ENCODE measurements around the gene KIFC1.

Gene KIFC1

DNA sequence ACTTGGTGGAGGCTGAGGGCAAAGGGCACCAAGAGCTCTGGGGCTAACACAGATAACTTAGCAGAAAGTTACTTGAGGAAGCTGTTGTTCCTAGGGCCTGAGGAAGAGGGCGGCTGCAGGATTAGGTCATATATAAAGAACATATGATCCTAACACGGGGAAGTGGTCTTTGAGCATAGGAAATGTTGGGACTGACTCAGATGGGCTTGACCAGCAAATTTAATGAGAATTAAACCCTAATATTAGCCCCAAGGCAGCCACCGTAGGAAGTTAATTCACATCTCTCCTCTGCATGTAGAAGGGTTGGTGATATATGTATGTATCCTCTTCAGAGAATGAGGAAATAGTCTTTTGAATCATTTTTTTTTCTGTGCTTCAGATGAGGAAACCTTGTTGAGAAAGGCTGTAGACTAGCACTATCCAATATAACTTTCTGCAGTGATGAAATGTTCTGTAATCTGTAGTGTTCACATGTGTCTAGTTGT, 53.5 kb downstream of the KIFC1 start:
- no peak for DNase-seq

DNA sequence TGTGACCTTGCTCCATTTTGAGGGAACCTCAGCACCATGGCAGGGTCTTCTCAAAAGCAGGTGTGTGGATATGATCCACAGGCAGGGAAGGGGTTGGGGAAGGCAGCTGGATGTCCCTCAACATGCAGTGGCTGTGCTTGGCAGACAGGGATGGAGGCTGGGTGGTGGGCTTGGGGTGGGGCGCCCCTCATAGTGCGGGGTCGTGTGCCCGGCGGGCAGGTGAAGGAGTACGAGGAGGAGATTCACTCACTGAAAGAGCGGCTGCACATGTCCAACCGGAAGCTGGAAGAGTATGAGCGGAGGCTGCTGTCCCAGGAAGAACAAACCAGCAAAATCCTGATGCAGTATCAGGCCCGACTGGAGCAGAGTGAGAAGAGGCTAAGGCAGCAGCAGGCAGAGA, 54.7 kb downstream of the KIFC1 start:
- no peak for DNase-seq

GRCh38 chr6:33450434-33450833, 58.8 kb downstream of the KIFC1 start:
- no peak for DNase-seq

DNA sequence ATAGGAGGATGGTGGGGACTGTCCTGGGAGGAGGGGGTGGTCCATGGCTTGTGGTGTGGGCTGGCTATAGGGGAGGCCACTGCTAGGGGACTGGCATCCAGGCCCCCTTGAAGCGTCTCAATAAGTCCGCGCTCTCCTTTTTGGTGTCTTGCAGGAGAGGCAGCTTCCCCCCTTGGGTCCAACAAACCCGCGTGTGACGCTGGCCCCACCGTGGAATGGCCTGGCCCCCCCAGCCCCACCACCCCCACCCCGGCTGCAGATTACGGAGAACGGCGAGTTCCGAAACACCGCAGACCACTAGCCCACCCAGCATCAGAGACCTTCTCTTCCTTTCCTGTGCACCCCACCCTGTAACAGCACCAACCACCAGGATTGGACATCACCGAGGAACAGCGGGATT, 60.0 kb downstream of the KIFC1 start:
- DNase-seq: no peak

DNA sequence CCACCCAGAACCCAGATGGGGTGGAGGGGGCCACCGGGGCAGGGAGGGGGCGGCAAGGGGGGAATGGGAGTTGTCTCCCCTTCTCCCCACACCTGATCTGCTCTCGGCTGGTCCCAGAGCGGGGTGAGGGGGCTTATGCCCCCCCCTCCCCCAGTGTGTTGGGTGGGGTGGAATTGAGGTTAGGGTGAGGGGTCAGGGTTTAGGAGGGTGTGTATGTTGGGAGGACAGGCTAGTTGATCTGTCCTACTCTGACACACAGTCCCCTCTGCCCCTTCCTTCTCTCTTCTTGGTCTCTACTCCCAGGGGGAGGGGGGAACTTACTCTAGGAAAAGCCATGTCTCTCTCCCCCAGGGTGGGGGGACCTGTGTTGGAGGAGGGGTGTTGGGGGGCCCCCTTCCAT, 60.9 kb downstream of the KIFC1 start:
- DNase-seq: no peak

DNA sequence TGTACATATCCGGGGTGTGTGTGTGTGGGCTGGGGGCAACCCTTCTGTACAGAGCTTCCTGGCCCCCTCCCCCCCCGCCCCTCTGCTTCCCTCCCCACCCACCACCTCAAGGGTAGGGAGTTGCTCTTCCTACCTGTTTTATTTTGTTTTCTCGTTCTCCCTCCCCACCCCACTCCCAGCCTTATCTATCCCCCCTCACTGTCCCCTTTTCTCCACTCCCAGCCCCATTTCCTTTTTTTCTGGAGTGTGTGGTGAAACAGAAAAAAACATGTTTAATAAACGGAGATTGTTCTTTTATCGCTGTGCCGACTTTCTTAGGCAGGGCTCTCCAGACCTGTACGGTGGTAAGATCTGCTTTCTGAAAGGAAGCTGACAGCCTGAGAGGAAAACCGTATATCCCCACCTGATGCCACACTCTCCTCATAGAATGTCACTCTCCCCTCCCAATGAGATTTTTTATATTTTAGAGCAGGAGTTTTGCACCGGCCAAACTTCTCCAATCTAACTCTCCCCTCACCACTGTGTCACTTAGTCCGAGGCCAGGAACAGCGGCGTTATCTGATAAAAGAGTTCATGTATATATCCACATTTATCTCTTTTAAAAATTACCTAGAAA, 61.9 kb downstream of the KIFC1 start:
- DNase-seq: no peak

- DNase-seq: peak; percentile 98
These were observed 62.7 kb downstream of the KIFC1 start, which contains the start of gene ZBTB9 for GRCh38 chr6:33454009-33454946. TSS of gene ZBTB9 (plus strand) at chr6:33454576. CDS start at chr6:33455101, 525 bp downstream.

DNA sequence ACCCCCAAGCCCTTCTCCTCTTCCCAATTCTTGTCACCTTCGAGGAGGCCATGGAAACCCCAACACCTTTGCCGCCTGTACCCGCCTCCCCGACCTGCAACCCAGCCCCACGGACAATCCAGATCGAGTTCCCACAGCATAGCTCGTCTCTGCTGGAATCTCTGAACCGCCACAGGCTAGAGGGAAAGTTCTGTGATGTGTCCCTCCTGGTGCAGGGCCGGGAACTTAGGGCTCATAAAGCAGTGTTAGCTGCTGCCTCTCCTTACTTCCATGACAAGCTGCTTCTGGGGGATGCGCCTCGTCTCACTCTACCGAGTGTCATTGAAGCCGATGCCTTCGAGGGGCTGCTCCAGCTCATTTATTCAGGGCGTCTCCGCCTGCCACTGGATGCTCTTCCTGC, 63.4 kb downstream of the KIFC1 start:
- DNase-seq: no peak

DNA sequence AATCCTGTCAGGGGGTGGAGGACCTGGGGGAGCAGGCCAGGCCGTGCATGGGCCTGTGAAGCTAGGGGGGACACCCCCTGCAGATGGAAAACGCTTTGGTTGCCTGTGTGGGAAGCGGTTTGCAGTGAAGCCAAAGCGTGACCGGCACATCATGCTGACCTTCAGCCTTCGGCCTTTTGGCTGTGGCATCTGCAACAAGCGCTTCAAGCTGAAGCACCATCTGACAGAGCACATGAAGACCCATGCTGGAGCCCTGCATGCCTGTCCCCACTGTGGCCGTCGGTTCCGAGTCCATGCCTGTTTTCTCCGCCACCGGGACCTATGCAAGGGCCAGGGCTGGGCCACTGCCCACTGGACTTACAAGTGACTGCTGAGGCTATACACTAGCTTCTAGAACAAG, 64.5 kb downstream of the KIFC1 start:
- DNase-seq: no peak

- DNase-seq: no peak
These were observed 67.1 kb downstream of the KIFC1 start for GRCh38 chr6:33458676-33459075.

DNA sequence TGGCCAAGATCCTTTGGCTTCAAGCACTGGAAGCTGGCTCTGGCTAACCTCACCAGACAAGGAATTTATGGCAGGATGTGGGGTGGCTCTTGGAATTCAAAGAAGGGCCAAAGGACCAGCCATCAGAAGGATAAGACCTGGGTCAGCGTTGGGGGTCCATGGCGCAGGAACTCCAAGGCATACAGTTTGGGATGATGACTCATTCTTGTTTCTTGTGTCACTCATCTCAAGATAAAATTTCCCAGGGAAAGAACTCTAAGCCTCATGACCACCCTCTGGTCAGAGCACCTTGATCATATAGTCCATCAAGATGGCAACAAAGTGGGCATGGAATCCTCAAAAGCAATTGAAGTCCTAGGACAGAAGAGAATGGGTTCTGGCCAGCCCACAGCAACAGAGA, 67.6 kb downstream of the KIFC1 start:
- no peak for DNase-seq
